DOHH2 (cell line): ENCODE measurements around the gene TSPAN4.

Experiments used
- H3F3A ChIP-seq: fragments of 200-600 bp; sonication (generic), shearing (Covaris generic); 2 replicates; pipeline ENCODE4 v1.6.0; 2016; ENCODE audit warnings: antibody characterized with exemption, mild to moderate bottlenecking; ENCODE audit not compliant: control insufficient read depth, insufficient read depth
- H3K27ac ChIP-seq: fragments of 200-600 bp; sonication (generic); 2 replicates; pipeline ENCODE4 v1.5.1; 2014; ENCODE audit warnings: low read depth, mild to moderate bottlenecking, low read length, moderate library complexity
- H3K27me3 ChIP-seq: fragments of 200-600 bp; sonication (generic); 2 replicates; pipeline ENCODE4 v1.6.1; 2014; ENCODE audit warnings: mild to moderate bottlenecking, low read length, mixed read lengths; ENCODE audit not compliant: control insufficient read depth
- H3K36me3 ChIP-seq: fragments of 200-600 bp; sonication (generic); 2 replicates; pipeline ENCODE4 v1.6.1; 2014; ENCODE audit warnings: mild to moderate bottlenecking, low read length, moderate library complexity, mixed read lengths; ENCODE audit not compliant: control insufficient read depth
- H3K4me1 ChIP-seq: fragments of 200-600 bp; sonication (generic); 2 replicates; pipeline ENCODE4 v1.6.1; 2014; ENCODE audit warnings: mild to moderate bottlenecking, low read length, mixed read lengths; ENCODE audit not compliant: control insufficient read depth
- H3K4me2 ChIP-seq: fragments of 200-600 bp; sonication (generic); 2 replicates; pipeline ENCODE4 v1.6.0; 2014; ENCODE audit warnings: mild to moderate bottlenecking, low read length, moderate library complexity
- H3K4me3 ChIP-seq: fragments of 200-600 bp; sonication (generic); 2 replicates; pipeline ENCODE4 v1.5.1; 2014; ENCODE audit warnings: mild to moderate bottlenecking, low read length, mixed read lengths
- H3K79me2 ChIP-seq: fragments of 200-600 bp; sonication (generic); 2 replicates; pipeline ENCODE4 v1.6.1; 2014; ENCODE audit warnings: mild to moderate bottlenecking, low read length, mixed read lengths; ENCODE audit not compliant: control insufficient read depth
- H3K9me2 ChIP-seq: fragments of 200-600 bp; sonication (generic); replicated peaks from 2 replicates; pipeline ENCODE4 v1.6.1; 2014; ENCODE audit warnings: mild to moderate bottlenecking, low read length, mixed read lengths; ENCODE audit not compliant: control insufficient read depth
- H3K9me3 ChIP-seq: fragments of 200-600 bp; sonication (generic); 2 replicates; pipeline ENCODE4 v1.6.1; 2014; ENCODE audit warnings: antibody characterized with exemption, low read length, mixed read lengths; ENCODE audit not compliant: control insufficient read depth, insufficient read depth
- H4K20me1 ChIP-seq: fragments of 200-600 bp; sonication (generic); 2 replicates; pipeline ENCODE4 v1.6.0; 2014; ENCODE audit warnings: low read depth, mild to moderate bottlenecking, antibody characterized with exemption, low read length, moderate library complexity; ENCODE audit not compliant: control insufficient read depth, insufficient read depth
- CTCF ChIP-seq: fragments of 200-600 bp; sonication (generic); IDR thresholded peaks from one replicate; pipeline ENCODE4 v1.5.1; 2014; ENCODE audit warnings: antibody characterized with exemption, mild to moderate bottlenecking, low read depth, low read length; ENCODE audit not compliant: poor library complexity, severe bottlenecking
- EZH2phosphoT487 ChIP-seq: fragments of 200-600 bp; sonication (generic); IDR thresholded peaks from 2 replicates; pipeline ENCODE4 v1.6.1; 2017; ENCODE audit warnings: borderline replicate concordance, mild to moderate bottlenecking, antibody characterized with exemption, low read length, moderate library complexity, mixed read lengths

The TSPAN4 gene

GRCh38 chr11:860234-861104, 17.8 kb downstream of the TSPAN4 start:
- no peak overlapping the region for H3K27ac ChIP-seq
- no peaks in the 10 kb centered on the region for H3K9me2 ChIP-seq
- H3K4me2 ChIP-seq = no peak overlapping the region
- no peaks in the 10 kb centered on the region for H3K27me3 ChIP-seq
- no peaks in the 10 kb centered on the region for H3F3A ChIP-seq
- no peaks in the 10 kb centered on the region for H4K20me1 ChIP-seq
- H3K36me3 ChIP-seq = no peaks in the 10 kb centered on the region
- no peaks in the 10 kb centered on the region for H3K9me3 ChIP-seq
- H3K4me3 ChIP-seq = no peak overlapping the region
- H3K4me1 ChIP-seq = no peaks in the 10 kb centered on the region
- TF ChIP-seq CTCF (no peak), EZH2phosphoT487 (no peak)
- H3K79me2 ChIP-seq = no peaks in the 10 kb centered on the region

GRCh38 chr11:861105-861479, 18.4 kb downstream of the TSPAN4 start:
- H3K27ac ChIP-seq = no peak overlapping the region
- H3K9me2 ChIP-seq = no peaks in the 10 kb centered on the region
- H3K9me3 ChIP-seq = no peaks in the 10 kb centered on the region
- no peak overlapping the region for H3K4me2 ChIP-seq
- no peaks in the 10 kb centered on the region for H3K79me2 ChIP-seq
- H4K20me1 ChIP-seq = no peaks in the 10 kb centered on the region
- H3K4me1 ChIP-seq = no peaks in the 10 kb centered on the region
- H3K36me3 ChIP-seq = no peaks in the 10 kb centered on the region
- no peak overlapping the region for H3K4me3 ChIP-seq
- TF ChIP-seq EZH2phosphoT487 (no peak), CTCF (no peak)
- H3F3A ChIP-seq = no peaks in the 10 kb centered on the region
- no peaks in the 10 kb centered on the region for H3K27me3 ChIP-seq

GRCh38 chr11:862081-862661, 19.5 kb downstream of the TSPAN4 start:
- TF ChIP-seq EZH2phosphoT487 (no peak), CTCF (no peak)
- no peaks in the 10 kb centered on the region for H3K4me1 ChIP-seq
- no peak overlapping the region for H3K4me3 ChIP-seq
- no peak overlapping the region for H3K27ac ChIP-seq
- H3K9me2 ChIP-seq = no peaks in the 10 kb centered on the region
- no peak overlapping the region for H3K4me2 ChIP-seq
- H3K9me3 ChIP-seq = no peaks in the 10 kb centered on the region
- H4K20me1 ChIP-seq = no peaks in the 10 kb centered on the region
- H3K36me3 ChIP-seq = no peaks in the 10 kb centered on the region
- H3K79me2 ChIP-seq = no peaks in the 10 kb centered on the region
- H3K27me3 ChIP-seq = no peaks in the 10 kb centered on the region
- no peaks in the 10 kb centered on the region for H3F3A ChIP-seq
